Activated CD4-positive, alpha-beta T cell treated with anti-CD3 and anti-CD28 coated beads, Interleukin-2, Interleukin-4, amounts not matched to agents 100 ng/mL and 50 ng/mL, durations not matched to agents 16 hours and 8 hours (primary cell): Measurements from ENCODE around the gene SAFB2.

ENCODE experiments used
- DNase-seq: peaks from one replicate; pipeline ENCODE4 v3.0.0-alpha.2; 2020; ENCODE audit warnings: low spot score

Gene SAFB2

DNA sequence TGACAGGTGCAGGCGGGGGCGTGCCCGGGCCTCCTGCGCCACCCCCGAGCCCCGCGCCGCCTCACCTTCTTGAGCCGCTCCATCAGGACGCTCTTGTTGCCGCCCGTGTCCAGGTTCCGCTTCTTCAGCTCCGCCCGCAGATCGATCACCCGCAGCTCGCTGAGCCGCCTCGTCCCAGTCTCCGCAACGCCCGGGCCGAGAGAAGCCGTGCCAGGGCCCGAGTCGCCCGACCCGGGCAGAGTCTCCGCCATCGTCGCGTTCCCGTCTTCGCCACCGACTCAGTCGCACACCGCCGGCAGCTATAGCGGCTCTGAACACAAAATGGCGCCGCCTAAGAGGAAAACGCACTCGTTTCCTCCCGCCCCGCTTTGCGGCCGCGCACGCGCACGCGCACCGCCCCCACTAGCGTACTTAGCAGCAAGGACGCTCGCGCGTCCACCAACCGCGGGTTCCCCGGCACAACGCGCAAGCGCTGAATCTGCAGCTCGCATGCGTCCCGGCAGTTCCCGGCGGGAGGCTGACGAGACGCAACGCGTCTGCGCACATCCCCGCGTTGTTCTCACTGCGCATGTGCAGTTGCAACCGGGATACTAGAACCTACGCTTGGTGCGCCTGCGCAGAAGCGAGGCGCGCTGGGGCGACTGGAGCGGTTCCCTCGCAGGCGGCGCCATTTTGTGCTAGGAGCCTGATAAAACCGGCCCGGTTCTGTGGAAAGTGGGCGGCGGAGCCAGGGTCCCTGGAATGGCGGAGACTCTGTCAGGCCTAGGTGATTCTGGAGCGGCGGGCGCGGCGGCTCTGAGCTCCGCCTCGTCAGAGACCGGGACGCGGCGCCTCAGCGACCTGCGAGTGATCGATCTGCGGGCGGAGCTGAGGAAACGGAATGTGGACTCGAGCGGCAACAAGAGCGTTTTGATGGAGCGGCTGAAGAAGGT lies at the start of gene SAFB2, which contains the start of gene SAFB:
TSS of gene SAFB2 (minus strand) at position 312 of the 932 bp plus-strand sequence. CDS start at position 251, 61 bp downstream.
TSS of gene SAFB (plus strand) at position 619 of the 932 bp plus-strand sequence. CDS start at position 742, 123 bp downstream.
- DNase-seq, result peak; percentile 100

DNA sequence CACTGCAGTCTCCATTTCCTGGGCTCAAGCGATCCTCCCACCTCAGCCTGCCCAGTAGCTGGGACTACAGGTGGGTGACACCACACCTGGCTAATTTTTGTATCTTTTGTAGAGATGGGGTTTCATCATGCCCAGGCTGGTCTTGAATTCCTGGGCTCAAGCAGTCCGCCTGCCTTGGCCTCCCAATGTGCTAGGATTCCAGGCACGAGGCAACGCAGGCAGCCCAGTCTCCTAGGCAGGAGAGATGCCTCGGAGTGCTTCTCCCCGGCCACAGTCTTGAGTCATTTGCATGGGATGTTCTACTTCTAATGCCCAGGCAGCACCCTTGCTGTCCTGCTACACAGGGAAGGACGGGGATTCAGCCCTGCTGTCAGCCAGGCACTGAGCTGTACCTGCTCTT lies 49.0 kb upstream of the SAFB2 start:
- no peak for DNase-seq

DNA sequence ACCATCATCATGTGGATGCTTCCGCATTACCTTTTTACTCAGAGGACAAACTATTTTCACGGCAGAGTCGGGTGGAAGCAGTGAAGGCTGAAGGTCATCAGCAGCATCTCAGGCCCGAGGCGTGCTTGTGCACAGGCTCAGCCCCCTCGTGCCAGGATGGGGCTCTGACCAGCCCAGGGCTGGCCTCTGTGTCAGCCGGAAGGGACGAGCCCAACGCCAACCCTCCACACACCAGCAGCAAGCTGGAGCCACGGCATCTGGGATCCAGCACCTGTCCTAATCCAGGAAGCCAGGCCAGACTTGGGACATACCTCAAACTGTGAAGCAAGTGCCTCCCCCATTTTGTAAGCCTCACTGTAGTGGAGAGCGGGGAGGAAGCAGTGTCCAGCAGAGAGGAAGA lies 46.6 kb upstream of the SAFB2 start:
- no peak for DNase-seq

DNA sequence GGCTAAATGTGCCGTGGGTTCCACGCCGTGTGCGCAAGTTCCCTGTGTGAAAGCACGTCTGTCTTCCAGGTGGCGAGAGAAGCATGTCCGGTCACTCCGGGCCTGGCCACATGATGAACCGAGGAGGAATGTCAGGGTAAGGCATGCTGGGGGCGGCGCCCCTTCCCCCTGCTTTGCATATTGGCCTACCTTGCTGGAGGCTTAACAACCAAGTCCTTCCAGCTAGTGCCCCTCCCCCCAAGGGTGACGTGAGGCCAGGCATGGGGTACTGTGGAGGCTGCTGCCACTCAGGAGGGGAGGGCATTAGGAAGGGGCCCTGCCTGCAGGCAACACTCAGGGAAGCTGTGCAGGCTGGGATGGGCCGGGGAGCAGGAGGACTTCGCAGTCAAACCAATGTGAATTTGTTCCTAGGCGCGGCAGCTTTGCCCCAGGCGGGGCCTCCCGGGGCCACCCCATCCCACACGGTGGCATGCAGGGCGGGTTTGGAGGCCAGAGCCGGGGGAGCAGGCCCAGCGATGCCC lies 45.2 kb upstream of the SAFB2 start:
- no peak for DNase-seq

DNA sequence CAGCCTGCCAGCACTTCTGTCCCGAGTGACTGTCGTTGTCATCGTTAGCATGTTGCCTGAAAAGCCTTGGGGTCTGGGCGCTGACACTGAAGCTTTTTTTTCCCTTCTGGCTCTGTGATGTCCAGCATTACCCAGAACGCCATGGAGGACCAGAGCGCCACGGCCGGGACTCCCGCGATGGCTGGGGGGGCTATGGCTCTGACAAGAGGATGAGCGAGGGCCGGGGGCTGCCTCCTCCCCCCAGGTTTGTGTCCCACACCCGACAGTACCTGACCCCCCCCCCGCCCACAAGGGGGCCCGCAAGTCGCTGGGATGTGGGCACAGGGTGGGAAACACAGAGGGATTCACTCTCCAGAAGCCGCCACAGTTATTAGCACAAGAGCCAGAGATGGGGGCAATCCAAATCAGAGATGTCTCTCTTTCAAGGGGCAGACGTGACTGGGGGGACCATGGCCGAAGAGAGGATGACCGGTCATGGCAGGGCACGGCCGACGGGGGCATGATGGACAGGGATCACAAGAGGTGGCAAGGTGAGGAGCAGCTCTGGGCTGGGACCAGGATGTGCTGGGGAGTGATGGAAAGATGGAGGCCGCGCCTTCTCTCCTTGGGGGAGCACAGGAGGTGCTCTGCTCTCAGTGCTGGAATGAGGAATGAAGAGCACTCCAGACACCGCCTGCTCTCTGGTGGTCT lies 44.5 kb upstream of the SAFB2 start:
- no peak for DNase-seq

DNA sequence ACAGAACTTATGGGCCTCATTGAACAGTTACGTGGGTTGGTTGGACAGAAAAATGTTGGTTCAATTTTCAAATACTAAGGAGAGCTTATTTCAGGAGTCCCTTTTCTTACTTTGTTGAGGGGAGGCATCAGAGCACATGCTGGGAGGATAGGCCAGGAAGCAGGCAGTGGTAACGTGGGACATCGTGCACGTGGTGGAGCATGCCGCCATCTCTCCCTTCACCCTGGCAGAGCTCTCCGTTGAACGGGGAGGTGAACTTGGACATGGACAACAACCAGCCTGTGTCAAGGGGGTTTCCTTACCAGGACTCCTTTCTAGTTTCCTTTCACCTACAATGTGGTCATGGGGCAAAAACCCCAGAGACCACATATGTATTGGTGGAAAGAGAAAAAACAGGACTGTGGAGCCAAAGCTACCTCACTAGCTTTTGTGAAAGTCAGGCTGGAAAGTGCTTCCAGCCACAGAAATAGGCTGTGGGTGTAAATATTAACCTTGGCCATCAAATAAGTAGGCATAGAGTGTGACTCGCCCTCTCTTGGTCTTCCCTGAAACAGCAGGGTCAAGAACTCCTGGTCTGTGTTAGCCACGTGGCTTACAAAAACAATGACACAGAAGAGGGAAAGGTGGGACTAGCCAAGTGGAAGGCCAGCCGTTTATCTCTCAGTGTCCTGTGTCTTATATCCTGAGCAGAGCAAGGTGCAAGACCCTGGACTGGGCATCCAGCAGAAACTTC lies 43.4 kb upstream of the SAFB2 start:
- DNase-seq, result no peak

DNA sequence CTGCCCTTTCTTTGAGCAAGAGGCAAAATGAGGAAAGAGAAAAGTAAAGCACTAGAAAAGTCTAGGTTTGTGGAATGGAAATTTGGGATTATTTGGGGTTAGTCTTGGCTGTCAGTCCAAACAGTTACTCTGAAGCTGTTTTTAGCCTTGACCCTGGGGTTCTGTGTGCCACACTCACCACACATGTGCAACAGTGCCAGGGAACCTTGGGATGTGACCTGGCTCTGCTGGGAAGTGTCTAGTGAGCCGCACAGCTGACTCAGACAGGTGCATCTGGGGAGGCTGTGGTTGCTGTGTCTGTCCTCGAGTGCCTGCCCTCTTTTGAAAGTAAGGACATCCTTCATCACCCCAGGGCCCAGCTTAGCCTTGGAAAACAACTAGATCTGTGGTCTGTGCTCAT lies 41.9 kb upstream of the SAFB2 start:
- no peak for DNase-seq

DNA sequence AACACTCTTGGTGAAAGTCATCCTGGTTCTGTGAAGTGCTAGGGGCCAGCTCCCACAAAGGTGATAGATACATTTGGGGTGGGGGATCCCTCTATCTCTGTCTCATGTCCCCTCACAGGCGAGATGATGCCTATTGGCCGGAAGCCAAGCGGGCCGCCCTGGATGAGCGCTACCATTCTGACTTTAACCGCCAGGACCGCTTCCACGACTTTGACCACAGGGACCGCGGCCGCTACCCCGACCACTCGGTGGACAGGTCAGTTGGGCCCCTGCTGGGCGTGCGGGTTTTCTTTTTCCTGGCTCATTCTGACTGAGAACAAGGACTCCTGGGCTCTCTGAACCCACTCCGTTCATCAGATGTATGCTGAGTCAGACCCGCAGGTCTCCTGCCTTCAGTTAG lies 41.3 kb upstream of the SAFB2 start:
- no peak for DNase-seq

DNA sequence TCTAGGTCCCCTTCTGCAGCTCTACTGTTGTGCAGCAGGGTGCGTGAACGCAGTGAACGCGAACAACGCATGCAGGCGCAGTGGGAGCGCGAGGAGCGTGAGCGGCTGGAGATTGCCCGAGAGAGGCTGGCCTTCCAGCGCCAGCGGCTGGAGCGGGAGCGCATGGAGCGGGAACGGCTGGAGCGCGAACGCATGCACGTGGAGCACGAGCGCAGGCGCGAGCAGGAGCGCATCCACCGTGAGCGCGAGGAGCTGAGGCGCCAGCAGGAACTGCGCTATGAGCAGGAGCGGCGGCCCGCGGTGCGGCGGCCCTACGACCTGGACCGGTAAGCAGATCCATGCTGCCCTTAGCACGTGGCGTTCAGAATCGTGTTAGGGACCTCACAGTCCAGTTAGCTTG lies 38.9 kb upstream of the SAFB2 start:
- DNase-seq, result no peak

DNA sequence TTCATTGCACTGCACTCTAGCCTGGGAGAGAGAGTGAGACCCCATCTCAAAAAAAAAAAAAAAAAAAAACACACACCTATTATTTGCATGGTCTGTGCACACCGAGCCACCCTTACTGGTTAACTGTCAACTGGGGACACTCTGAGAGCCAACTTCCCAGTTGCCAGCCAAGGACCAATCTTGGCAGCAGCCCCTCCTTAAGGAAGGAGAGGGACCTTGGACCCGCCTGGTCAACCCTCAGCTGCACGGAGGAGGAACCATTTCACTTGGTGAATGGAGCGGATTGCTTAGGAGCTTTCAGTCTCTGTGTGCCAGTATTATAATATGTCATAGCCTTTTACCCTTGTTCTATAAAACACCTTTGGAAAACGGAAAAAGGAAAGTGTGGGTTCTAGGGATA lies 32.8 kb upstream of the SAFB2 start:
- no peak for DNase-seq

DNA sequence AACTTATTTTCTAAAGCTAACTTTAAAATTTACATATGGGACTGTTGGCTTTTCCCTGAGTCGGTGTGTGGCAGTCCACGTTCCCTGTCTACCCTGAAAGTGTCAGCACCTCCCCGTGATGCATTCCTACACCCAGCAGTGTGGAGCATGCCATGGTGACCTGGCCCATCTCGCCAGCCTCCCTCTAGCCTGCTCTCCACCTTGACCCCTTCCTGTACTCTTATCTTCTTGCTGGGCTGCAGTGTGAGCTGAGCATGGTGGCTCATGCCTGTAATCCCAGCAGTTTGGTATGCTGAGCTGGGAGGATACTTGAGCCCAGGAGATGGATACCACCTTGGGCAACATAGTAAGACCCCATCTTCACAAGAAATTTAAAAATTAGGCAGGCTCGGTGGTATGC lies 32.4 kb upstream of the SAFB2 start:
- DNase-seq, result no peak

DNA sequence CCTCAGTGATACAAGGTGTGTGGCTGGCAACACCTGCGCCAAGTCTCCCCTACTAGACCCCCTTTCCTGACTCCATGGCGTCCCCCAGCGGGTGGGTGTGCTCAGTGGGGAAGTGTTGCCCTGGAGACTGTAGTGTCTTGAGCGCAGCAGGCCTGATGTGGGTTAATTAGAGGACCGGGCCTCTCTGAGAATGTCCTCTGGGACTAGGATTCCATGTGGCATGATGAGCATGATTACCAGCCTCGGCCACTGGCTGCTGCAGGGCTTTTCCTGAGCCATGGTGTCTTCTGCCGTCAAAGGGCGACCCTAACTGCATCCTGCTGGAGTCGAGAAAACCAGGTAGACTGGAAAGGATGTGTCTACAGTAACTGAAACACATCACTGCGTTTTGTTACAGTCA lies 29.7 kb upstream of the SAFB2 start:
- DNase-seq, result no peak

DNA sequence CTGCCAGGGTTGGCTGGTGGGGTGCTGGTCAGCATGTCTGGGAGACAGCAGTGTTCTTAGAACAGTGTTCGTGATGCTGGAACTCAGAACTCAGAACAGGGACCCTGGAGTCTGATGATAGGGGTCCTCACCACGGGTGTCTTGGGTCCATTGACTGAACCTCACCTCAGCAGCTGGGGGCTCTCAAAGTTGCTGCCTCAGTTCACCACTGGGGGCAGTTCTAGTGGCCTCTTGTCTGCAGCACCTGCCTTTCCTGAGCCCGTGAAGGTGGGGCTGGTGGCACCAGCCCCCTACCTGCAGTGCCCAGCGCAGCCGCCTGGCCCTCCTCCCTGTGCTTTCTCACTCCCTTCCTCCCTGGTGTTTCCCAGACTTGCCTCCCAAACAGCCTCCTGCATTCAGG lies 28.8 kb upstream of the SAFB2 start:
- DNase-seq, result no peak

DNA sequence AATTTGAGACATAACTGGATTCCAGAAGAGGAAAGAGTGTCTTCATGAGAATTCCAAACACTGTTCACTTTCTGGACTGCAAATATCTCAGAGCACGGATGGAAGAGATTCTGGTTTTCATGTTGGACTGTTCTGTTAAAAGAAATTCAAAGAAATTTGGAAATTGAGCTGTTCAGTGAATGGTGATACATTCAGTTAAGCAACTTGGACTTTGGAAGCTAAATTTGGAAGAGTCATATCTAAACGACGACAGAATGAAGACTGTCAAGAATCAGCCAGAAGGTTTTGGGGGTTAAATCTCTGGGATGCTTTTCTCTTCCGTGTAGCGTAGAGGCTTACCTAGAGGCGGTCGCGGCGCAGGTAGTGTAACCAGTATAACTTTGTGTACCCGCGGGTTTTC lies 25.9 kb upstream of the SAFB2 start:
- DNase-seq, result no peak

DNA sequence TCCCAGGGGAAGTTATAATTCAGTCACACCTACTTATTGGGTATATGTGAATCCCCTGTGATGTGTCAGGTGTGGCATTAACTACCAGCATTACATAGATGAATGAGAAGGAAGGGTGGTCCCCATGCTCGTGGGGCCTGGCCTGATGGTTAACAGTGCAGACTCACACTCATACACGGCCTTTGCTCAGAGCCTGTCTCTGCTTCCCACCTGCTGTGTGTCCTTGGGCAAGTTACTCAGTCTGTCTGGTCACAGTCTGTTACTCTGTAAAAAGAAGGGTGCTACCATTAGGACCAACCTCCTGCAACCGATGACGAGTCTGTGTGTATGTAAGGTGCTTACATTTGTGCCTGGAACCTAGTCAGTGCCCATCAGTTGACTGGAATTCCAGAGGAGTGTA lies 24.1 kb upstream of the SAFB2 start:
- DNase-seq, result no peak

DNA sequence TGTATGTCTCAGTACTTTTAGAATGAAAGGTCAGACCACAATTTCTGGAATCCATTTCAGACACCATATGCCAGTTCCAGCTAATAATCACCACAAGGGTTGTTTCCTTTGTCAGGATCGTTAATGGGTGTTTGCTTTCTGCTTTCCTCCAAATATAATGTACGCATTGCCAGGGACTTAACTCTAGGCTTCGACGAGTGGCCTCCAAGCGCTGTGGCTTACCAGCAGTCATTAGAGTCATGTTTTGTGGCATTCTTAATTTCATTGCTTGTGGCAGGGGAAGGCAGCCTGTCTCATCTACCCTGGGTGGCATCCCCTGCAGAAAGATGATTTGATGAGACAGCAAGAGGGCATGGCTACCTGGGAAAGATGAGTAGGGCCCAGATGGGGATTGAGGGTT lies 22.8 kb upstream of the SAFB2 start:
- no peak for DNase-seq

DNA sequence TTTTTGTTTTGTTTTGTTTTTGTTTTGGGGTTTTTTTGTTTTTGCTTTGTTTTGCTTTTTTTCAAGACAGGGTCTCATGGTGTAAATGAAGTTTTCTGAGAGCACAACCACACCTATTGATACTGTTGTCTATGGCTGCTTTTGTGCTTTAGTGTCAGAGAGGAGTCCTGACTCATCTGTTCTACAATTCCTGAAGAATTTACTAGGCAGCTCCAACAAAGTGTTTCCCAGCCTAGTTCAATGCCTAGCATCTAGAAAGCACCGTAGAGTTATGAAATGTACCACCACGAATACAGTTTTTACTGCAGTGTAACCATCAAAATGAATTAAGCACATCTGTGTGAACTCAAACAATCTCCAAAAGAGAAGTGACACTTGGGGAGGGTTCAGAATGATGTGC lies 21.5 kb upstream of the SAFB2 start:
- no peak for DNase-seq

DNA sequence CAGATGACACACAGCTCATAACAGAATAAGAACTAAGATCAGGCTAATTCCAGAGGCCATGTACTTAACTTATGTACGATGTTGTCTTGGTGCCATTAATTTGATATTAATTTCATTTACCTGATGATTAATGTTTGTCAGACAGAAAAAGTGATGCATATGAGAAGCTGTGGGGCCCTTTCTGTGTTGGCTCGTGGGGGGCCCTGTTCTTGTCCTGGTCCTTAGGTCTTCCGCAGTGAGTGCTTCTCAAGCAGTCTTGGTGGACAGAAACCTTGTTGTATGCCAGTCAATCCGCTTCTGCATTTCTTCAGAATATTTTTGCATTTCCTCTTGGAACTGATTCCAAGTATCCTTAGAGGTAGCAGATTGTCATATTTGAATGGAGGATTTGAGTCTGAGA lies 20.5 kb upstream of the SAFB2 start:
- DNase-seq, result no peak

DNA sequence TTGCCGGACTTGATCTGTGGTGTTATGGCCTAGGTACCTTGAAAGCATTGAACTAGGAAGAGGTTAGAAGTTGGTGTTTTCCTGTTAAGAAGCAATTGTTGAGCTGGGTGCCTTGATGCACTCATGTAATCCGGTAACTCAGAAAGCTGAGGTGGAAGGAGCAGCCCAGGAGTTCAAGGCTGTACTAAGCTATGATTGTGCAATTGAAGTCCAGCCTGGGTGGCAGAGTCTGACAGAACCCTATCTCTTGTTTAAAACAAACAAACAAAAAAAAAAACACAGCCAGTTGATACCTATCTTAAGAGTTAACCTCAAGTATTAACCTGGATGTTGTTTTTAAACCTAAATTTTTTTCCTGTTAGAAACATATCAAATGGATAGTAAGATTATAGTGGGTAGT lies 19.6 kb upstream of the SAFB2 start:
- DNase-seq, result no peak

DNA sequence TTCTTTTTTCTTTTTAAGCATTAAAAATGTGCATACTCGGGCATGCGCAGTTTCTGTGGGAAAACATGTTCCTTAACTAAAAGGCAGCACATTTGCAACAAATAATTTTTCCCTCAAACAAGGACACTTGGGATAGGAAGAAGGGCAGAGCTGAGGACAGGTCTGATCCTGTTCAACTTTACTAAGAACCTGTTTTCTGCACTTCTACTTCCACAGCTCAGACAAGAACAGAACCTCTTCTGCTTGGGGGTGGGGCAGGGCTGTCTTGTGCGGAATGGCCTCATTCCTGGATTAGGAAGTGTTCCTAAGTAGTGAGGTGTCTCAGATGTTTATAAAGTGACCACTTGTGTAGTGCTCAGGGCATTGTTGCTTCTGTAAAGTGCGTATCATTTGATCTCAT lies 18.6 kb upstream of the SAFB2 start:
- no peak for DNase-seq

DNA sequence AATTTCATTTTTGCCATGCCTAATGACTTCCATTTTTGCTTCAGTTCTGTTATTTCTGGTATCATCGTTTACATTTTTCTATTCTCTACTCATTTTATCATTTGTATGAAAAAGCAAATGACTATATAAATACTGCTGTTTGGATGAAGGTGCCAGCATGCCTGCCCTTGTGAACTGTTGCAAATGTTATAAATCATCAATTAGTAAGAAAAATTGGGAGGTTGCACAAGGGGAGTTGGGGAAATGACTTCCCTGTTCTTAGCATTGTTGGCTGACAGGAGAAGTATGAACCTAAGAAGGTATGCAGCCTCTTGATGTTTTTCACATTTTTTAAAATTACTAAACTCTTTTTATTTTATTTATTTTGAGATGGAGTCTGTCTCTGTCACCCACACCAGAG lies 15.4 kb upstream of the SAFB2 start:
- DNase-seq, result no peak

DNA sequence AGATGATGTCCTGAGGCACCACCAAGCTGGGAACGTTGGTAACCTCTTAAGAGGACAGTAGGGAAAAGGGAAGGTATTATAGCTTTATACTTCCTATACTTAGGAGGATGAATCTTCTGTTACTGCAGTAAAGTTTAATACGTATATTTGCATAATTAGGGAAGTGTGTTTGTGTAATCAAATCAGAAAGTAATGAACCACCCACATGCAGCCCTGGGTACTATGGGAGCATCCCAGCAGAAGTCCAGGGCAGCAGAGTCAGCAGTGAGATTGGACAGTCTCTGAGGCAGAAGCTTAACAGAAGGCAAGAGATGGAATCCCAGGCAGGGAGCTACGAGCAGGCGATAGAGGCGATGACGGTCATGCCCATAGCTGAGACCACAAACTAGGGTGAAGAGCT lies 12.9 kb upstream of the SAFB2 start:
- no peak for DNase-seq

DNA sequence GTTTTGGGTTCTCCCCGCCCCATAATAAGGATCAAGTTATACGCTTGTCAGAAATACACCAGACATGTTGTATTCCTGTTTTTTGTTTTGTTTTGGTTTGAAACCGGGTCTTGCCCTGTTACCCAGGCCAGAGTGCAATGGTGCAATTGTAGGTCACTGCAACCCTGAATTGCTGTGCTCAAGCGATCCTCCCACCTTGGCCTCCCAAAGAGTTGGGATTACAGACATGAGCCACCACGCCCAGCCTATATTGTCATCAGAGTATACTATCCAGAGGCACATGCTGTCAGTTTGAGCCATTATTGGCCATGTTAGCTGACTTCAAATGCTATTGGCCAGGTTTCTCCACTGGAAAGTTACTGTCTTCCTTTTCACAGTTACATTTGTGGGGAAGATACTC lies 10.1 kb upstream of the SAFB2 start:
- no peak for DNase-seq
